Uterus (tissue), 4 donors: ENCODE measurements around the gene JAG1. TPM values are rescaled to one million over a fixed set of nuclear protein-coding genes. Genes with fewer than 3 reads are reported as not detected.

Experiments
- DNase-seq, 2 donors: peaks; one replicate each; pipeline ENCODE4 v3.0.0-alpha.2; 2019 to 2020
- H3K27ac ChIP-seq, 2 donors: fragments of 200-600 bp; sonication (generic); 1 replicate in 1 of 2; 2 replicates in 1 of 2; pipeline ENCODE4 v1.5.1; 2016 to 2018
- H3K27me3 ChIP-seq, 2 donors: fragments of 200-600 bp; sonication (generic); one replicate each; pipeline ENCODE4 v1.5.1; 2018 to 2019; ENCODE audit warnings: control low read depth in 1 of 2
- H3K36me3 ChIP-seq, 2 donors: fragments of 200-600 bp; sonication (generic); one replicate each; pipeline ENCODE4 v1.5.1; 2019; ENCODE audit warnings: control low read depth in 1 of 2
- H3K4me1 ChIP-seq, 2 donors: fragments of 200-600 bp; sonication (generic); one replicate each; pipeline ENCODE4 v1.5.1; 2018 to 2019; ENCODE audit warnings: control low read depth in 1 of 2
- H3K4me3 ChIP-seq, 2 donors: fragments of 200-600 bp; sonication (generic); 1 replicate in 1 of 2; 2 replicates in 1 of 2; pipeline ENCODE4 v1.5.1; 2018 to 2019; ENCODE audit warnings: mild to moderate bottlenecking in 1 of 2
- H3K9me3 ChIP-seq, 2 donors: fragments of 200-600 bp; sonication (generic); one replicate each; pipeline ENCODE4 v1.5.1; 2019; ENCODE audit warnings: control low read depth in 1 of 2
- POLR2A ChIP-seq, 2 donors: fragments of 450-650 bp; IDR thresholded peaks; one replicate each; pipeline ENCODE4 v1.6.1; 2016; ENCODE audit warnings: antibody characterized with exemption in 2 of 2, mild to moderate bottlenecking in 1 of 2, moderate library complexity in 1 of 2
- intact Hi-C: fragments of 100-400 bp; cut with DNase I; formaldehyde crosslinking; loops from one replicate; pipeline ENCODE4 v1.15.1; 2023; ENCODE audit warnings: low total_unique reads
- total RNA-seq, 4 donors: library from RNA; depleted of rRNA in 3 of 4; stranded (reverse); fragments of >200 nt in 3 of 4; gene quantifications; one replicate each; pipeline versions ENCODE4 v1.1.0 to v1.2.4, GENCODE V29; 2014 to 2023
- TF ChIP-seq, protein P1 (sequence below), 4 experiments: fragments of 200-600 bp in 2 of 4; fragments of 450-650 bp in 2 of 4; sonication (generic) in 2 of 4; IDR thresholded peaks; one replicate each; pipeline ENCODE4 v1.5.1; 2016 to 2019; ENCODE audit warnings: antibody characterized with exemption in 4 of 4, mild to moderate bottlenecking in 2 of 4, moderate library complexity in 1 of 4
- donor health status: DM: yes; HTN: yes; CAD: no.

The JAG1 gene
- total RNA-seq, 4 donors from 2014 or later: 53.8 to 154 (median 111) TPM

DNA sequence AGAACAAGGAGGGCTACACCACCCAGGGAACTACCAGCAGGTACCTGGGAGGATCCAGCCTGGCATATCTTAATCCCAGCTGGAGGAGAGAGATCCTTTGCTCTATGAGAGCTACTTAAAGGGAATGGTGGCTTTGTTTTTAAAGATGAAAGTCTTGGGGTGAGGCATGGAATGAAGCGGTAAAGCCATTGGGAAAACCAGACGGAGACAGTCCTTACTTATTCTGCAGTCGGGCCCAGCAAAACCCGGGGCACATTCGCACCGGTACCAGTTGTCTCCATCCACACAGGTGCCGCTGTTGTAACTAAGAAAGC, 30.3 kb downstream of the JAG1 start:
- peaks cover 0 to 3% of the 10 kb centered on the region in 2 donors for H3K4me1 ChIP-seq
- no peaks in the 10 kb centered on the region for H3K36me3 ChIP-seq
- H3K27me3 ChIP-seq: no peaks in the 10 kb centered on the region
- no peak for DNase-seq
- peak overlapping the region in 1 of 2 donors; percentile 43 for H3K27ac ChIP-seq
- TF ChIP-seq POLR2A (IDR thresholded peaks at IDR 0.05): no peak
- TF ChIP-seq, protein P1, sequence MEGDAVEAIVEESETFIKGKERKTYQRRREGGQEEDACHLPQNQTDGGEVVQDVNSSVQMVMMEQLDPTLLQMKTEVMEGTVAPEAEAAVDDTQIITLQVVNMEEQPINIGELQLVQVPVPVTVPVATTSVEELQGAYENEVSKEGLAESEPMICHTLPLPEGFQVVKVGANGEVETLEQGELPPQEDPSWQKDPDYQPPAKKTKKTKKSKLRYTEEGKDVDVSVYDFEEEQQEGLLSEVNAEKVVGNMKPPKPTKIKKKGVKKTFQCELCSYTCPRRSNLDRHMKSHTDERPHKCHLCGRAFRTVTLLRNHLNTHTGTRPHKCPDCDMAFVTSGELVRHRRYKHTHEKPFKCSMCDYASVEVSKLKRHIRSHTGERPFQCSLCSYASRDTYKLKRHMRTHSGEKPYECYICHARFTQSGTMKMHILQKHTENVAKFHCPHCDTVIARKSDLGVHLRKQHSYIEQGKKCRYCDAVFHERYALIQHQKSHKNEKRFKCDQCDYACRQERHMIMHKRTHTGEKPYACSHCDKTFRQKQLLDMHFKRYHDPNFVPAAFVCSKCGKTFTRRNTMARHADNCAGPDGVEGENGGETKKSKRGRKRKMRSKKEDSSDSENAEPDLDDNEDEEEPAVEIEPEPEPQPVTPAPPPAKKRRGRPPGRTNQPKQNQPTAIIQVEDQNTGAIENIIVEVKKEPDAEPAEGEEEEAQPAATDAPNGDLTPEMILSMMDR (IDR thresholded peaks at IDR 0.05): no peak
- H3K9me3 ChIP-seq: no peaks in the 10 kb centered on the region
- intact Hi-C loops: no loop called here
- H3K4me3 ChIP-seq: no peak overlapping the region

DNA sequence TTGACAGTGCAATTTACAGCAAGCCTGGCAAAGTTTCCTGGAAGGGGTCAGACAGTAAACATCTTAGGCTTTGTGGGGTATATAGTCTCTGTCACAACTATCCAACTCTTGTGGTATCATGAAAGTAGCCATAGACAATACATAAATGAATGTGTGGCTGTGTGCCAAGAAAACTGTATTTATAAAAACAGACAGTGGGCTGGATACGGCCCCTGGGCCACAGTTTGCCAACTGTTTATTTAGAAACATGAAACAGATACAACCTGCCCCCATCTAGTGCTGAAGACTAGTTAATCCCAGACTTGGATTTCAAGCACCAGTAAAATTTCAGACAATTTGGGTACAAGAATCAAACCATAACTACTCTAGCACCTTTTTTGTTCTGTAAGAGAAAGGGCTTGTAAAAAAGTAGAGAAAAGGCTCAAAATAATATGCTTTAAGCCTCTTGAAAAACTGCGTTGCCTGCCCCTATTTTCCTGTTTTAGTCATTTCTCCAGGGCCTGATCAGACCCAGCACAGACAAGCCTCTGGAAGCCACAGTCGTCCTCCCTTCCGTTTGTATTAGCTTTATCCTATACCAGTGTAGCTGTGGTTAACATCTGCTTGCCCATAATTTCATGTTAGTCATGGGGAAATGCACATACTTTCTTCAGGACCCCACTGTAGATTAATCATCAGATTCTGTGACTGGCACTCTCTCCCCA, 30.8 kb downstream of the JAG1 start:
- Histone ChIP-seq H3K36me3 (no peaks in the 10 kb centered on the region), H3K27me3 (no peaks in the 10 kb centered on the region), H3K4me1 (peaks cover 0 to 3% of the 10 kb centered on the region in 2 donors), H3K9me3 (no peaks in the 10 kb centered on the region), H3K4me3 (no peak overlapping the region), H3K27ac (peak overlapping the region in 1 of 2 donors; percentile 43)
- DNase-seq: no peak
- intact Hi-C loops: no loop called here
- TF ChIP-seq, protein P1 (IDR thresholded peaks at IDR 0.05): no peak
- no peak for TF ChIP-seq POLR2A (IDR thresholded peaks at IDR 0.05)

DNA sequence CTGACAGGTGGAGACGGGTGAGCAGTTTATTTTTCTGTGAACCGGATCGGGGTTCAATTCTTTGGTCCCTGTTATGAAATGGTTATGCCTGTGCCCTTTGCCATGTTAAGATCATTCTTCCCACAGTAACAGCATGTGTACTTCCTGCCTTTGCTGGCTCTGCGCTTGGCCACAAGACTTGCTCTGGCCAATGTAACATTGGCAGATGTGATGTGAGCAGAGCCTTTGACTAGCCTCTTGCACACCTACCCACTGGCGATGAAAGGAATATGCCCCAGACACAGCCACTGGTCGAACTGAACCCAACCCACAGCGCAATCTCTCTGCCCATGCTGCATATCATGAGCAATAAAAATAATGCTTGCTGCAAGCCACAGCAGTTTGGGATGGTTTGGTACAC, 31.9 kb downstream of the JAG1 start:
- TF ChIP-seq, protein P1 (IDR thresholded peaks at IDR 0.05): no peak
- no peak for TF ChIP-seq POLR2A (IDR thresholded peaks at IDR 0.05)
- peak overlapping the region in 1 of 2 donors; percentile 1 for H3K27ac ChIP-seq
- H3K36me3 ChIP-seq: no peaks in the 10 kb centered on the region
- H3K9me3 ChIP-seq: no peaks in the 10 kb centered on the region
- no peak overlapping the region for H3K4me3 ChIP-seq
- no peaks in the 10 kb centered on the region for H3K27me3 ChIP-seq
- intact Hi-C loops: no loop called here
- no peak for DNase-seq
- peaks cover 0 to 3% of the 10 kb centered on the region in 2 donors for H3K4me1 ChIP-seq

GRCh38 chr20:10641467-10641866, 32.3 kb downstream of the JAG1 start:
- H3K27me3 ChIP-seq: no peaks in the 10 kb centered on the region
- no peaks in the 10 kb centered on the region for H3K36me3 ChIP-seq
- no peaks in the 10 kb centered on the region for H3K9me3 ChIP-seq
- no peak overlapping the region for H3K4me3 ChIP-seq
- intact Hi-C loops: no loop called here
- H3K4me1 ChIP-seq: peaks cover 0 to 3% of the 10 kb centered on the region in 2 donors
- H3K27ac ChIP-seq: peak overlapping the region in 1 of 2 donors; percentile 69
- TF ChIP-seq POLR2A (IDR thresholded peaks at IDR 0.05): no peak
- TF ChIP-seq, protein P1 (IDR thresholded peaks at IDR 0.05): no peak
- no peak for DNase-seq

DNA sequence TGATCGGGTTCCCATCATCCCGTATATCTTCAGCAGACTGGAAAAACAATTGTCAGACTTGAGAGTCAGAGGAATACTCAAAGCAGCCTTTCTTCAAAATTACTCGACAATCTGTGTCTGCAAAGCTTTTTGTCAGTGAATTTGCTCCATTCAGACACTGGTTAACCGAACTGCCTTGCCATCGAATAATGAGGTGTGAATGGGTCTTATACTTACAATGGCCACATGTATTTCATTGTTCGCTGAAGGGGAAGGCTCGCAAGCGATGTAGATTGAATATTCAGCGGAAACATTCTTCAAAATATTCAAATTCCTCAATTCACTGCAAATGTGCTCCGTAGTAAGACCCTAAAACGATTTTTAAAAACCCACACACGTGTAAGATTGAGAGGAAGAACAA, 32.9 kb downstream of the JAG1 start:
- H3K27ac ChIP-seq: peak overlapping the region in 1 of 2 donors; percentile 69
- no peak for DNase-seq
- H3K27me3 ChIP-seq: no peaks in the 10 kb centered on the region
- intact Hi-C loops: no loop called here
- TF ChIP-seq POLR2A (IDR thresholded peaks at IDR 0.05): no peak
- TF ChIP-seq, protein P1 (IDR thresholded peaks at IDR 0.05): no peak
- H3K4me1 ChIP-seq: peaks cover 0 to 3% of the 10 kb centered on the region in 2 donors
- H3K4me3 ChIP-seq: no peak overlapping the region
- H3K9me3 ChIP-seq: no peaks in the 10 kb centered on the region
- no peaks in the 10 kb centered on the region for H3K36me3 ChIP-seq
